GM12892 (cell line): ENCODE data around the gene NQO1.

Experiments
- DNase-seq: peaks from one replicate; pipeline ENCODE4 v3.0.0; 2011; ENCODE audit not compliant: insufficient read length
- FAIRE-seq: peaks from 2 replicates; lab custom pipeline; 2011; peaks lifted over from hg19 to GRCh38; lab: Jason Lieb, UNC
- POLR2A ChIP-seq: IDR thresholded peaks from 2 replicates; pipeline ENCODE4 v1.6.1; 2011; ENCODE audit warnings: low read depth, low read length, control low read depth
- POLR2AphosphoS5 ChIP-seq: IDR thresholded peaks from 2 replicates; pipeline ENCODE4 v1.6.1; 2011; ENCODE audit warnings: low read depth, low read length, control low read depth
- TAF1 ChIP-seq: IDR thresholded peaks from 2 replicates; pipeline ENCODE4 v1.6.1; 2011; ENCODE audit warnings: low read depth, mild to moderate bottlenecking, control low read depth, low read length, borderline replicate concordance

Gene NQO1

GRCh38 chr16:69709456-69710084, 16.8 kb downstream of the NQO1 start:
- DNase-seq (no peak), FAIRE-seq (peak; percentile 33)
- TF ChIP-seq TAF1, result no peak
- no peak for TF ChIP-seq POLR2AphosphoS5
- TF ChIP-seq POLR2A, result no peak

GRCh38 chr16:69707920-69708683, 18.3 kb downstream of the NQO1 start:
- TF ChIP-seq POLR2A, result no peak
- no peak for TF ChIP-seq POLR2AphosphoS5
- TF ChIP-seq TAF1, result no peak
- DNase-seq (no peak), FAIRE-seq (no peak)

- DNase-seq (no peak), FAIRE-seq (no peak)
- no peak for TF ChIP-seq POLR2A
- no peak for TF ChIP-seq TAF1
- no peak for TF ChIP-seq POLR2AphosphoS5
Measured at GRCh38 chr16:69706975-69707340, 19.4 kb downstream of the NQO1 start.

GRCh38 chr16:69706256-69706974, 19.9 kb downstream of the NQO1 start:
- DNase-seq (no peak), FAIRE-seq (no peak)
- TF ChIP-seq TAF1 (no peak), POLR2A (no peak), POLR2AphosphoS5 (no peak)

GRCh38 chr16:69703638-69704037, 22.7 kb downstream of the NQO1 start:
- DNase-seq, result no peak
- FAIRE-seq, result no peak
- no peak for TF ChIP-seq POLR2AphosphoS5
- no peak for TF ChIP-seq POLR2A
- TF ChIP-seq TAF1, result no peak

GRCh38 chr16:69701866-69702265, 24.5 kb downstream of the NQO1 start:
- no peak for FAIRE-seq
- no peak for TF ChIP-seq POLR2AphosphoS5
- no peak for TF ChIP-seq TAF1
- no peak for TF ChIP-seq POLR2A
- DNase-seq, result no peak

- FAIRE-seq (no peak), DNase-seq (no peak)
- no peak for TF ChIP-seq TAF1
- TF ChIP-seq POLR2AphosphoS5, result no peak
- no peak for TF ChIP-seq POLR2A
Measured at GRCh38 chr16:69701452-69701851, 24.9 kb downstream of the NQO1 start.

GRCh38 chr16:69699915-69700314, 26.4 kb downstream of the NQO1 start:
- DNase-seq (no peak), FAIRE-seq (no peak)
- no peak for TF ChIP-seq TAF1
- TF ChIP-seq POLR2A, result no peak
- no peak for TF ChIP-seq POLR2AphosphoS5

GRCh38 chr16:69698404-69698803, 28.0 kb downstream of the NQO1 start:
- TF ChIP-seq POLR2AphosphoS5 (no peak), TAF1 (no peak), POLR2A (no peak)
- no peak for FAIRE-seq
- DNase-seq, result no peak

- DNase-seq (no peak), FAIRE-seq (no peak)
- TF ChIP-seq POLR2A, result no peak
- no peak for TF ChIP-seq POLR2AphosphoS5
- TF ChIP-seq TAF1, result no peak
Measured at GRCh38 chr16:69693916-69694315, 32.4 kb downstream of the NQO1 start.
